HL-60 (cell line): ENCODE data around the gene EVA1A.

Source experiments
- REST ChIP-seq: IDR thresholded peaks from 2 replicates; pipeline ENCODE4 v1.6.1; 2012; ENCODE audit warnings: low read depth; ENCODE audit not compliant: insufficient replicate concordance
- TF ChIP-seq, protein P1 (sequence below): IDR thresholded peaks from one replicate; pipeline ENCODE4 v1.5.1; 2011; ENCODE audit warnings: low read length, control low read depth, inconsistent platforms; ENCODE audit not compliant: insufficient read depth

GRCh38 chr2:75574106-75574505, 13.4 kb upstream of the EVA1A start:
- TF ChIP-seq, protein P1, sequence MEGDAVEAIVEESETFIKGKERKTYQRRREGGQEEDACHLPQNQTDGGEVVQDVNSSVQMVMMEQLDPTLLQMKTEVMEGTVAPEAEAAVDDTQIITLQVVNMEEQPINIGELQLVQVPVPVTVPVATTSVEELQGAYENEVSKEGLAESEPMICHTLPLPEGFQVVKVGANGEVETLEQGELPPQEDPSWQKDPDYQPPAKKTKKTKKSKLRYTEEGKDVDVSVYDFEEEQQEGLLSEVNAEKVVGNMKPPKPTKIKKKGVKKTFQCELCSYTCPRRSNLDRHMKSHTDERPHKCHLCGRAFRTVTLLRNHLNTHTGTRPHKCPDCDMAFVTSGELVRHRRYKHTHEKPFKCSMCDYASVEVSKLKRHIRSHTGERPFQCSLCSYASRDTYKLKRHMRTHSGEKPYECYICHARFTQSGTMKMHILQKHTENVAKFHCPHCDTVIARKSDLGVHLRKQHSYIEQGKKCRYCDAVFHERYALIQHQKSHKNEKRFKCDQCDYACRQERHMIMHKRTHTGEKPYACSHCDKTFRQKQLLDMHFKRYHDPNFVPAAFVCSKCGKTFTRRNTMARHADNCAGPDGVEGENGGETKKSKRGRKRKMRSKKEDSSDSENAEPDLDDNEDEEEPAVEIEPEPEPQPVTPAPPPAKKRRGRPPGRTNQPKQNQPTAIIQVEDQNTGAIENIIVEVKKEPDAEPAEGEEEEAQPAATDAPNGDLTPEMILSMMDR, result no peak
- no peak for TF ChIP-seq REST
